WI38 (cell line): ENCODE data around the gene ZNF428.
A peak's percentile ranks its signal among the peaks of the same experiment; 100 is the strongest.

Experiments
- H3K4me3 ChIP-seq: 2 replicates; pipeline ENCODE4 v1.5.1; 2011; ENCODE audit warnings: low read depth, mild to moderate bottlenecking, control low read depth, low read length
- TF ChIP-seq, protein P1 (sequence below): IDR thresholded peaks from 2 replicates; pipeline ENCODE4 v1.5.1; 2012; ENCODE audit warnings: low read depth, mild to moderate bottlenecking, control low read depth, low read length

The ZNF428 gene, protein sequence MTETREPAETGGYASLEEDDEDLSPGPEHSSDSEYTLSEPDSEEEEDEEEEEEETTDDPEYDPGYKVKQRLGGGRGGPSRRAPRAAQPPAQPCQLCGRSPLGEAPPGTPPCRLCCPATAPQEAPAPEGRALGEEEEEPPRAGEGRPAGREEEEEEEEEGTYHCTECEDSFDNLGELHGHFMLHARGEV

DNA sequence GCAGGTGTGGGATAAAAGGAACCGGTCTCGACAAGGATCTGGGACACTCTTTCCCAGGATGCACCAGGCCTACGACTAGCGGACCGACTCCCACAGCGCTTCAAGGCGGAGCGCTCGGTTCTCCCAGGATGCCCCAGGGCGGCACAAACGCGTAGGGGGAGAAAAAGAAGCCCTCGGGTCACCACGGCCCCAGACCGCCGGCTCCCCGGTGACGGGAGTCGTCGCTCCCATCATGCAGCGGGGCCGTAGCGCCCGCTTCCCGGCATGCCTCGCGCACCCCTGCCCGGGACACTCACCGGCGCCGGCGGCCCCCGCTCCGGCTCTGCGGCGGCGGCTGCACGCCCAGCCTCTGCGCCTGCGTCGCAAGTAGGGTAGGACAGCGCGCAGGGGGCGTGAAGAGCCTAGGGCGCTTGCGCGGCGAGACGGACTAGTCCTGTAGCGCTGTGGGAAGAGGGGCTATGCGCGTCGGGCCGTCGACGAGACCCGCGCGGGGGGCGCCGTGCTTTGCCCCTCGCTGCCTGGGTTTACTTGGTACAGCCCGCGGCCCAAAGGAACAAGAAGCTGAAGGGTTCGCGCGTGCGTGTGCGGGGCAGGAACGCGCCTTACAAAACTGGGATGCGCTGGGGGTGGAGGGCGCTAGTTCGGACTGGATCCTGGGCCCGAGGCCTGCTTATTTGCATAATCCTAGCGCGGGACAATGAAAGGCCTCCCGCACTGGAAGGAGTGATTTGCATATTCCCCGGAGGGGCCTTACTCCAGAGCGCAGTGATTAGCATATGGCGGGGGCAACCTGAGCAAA is at the start of gene ZNF428:
Gene ZNF428, minus strand, starts transcription at position 368 of the 799 bp plus-strand sequence. CDS start 5,325 bp downstream, outside the sequence.
- TF ChIP-seq, protein P1, sequence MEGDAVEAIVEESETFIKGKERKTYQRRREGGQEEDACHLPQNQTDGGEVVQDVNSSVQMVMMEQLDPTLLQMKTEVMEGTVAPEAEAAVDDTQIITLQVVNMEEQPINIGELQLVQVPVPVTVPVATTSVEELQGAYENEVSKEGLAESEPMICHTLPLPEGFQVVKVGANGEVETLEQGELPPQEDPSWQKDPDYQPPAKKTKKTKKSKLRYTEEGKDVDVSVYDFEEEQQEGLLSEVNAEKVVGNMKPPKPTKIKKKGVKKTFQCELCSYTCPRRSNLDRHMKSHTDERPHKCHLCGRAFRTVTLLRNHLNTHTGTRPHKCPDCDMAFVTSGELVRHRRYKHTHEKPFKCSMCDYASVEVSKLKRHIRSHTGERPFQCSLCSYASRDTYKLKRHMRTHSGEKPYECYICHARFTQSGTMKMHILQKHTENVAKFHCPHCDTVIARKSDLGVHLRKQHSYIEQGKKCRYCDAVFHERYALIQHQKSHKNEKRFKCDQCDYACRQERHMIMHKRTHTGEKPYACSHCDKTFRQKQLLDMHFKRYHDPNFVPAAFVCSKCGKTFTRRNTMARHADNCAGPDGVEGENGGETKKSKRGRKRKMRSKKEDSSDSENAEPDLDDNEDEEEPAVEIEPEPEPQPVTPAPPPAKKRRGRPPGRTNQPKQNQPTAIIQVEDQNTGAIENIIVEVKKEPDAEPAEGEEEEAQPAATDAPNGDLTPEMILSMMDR: no peak
- peak within 1 kb of the TSS; percentile 79 for H3K4me3 ChIP-seq

- peak overlapping the region; percentile 92 for H3K4me3 ChIP-seq
- TF ChIP-seq, protein P1: no peak
Measured at GRCh38 chr19:43668406-43669109, 49.1 kb upstream of the ZNF428 start.

GRCh38 chr19:43667876-43668405 is 48.5 kb upstream of the ZNF428 start:
- H3K4me3 ChIP-seq: peak overlapping the region; percentile 58
- TF ChIP-seq, protein P1: no peak

- peak overlapping the region; percentile 58 for H3K4me3 ChIP-seq
- TF ChIP-seq, protein P1: no peak
Measured at GRCh38 chr19:43667126-43667875, 47.9 kb upstream of the ZNF428 start.

DNA sequence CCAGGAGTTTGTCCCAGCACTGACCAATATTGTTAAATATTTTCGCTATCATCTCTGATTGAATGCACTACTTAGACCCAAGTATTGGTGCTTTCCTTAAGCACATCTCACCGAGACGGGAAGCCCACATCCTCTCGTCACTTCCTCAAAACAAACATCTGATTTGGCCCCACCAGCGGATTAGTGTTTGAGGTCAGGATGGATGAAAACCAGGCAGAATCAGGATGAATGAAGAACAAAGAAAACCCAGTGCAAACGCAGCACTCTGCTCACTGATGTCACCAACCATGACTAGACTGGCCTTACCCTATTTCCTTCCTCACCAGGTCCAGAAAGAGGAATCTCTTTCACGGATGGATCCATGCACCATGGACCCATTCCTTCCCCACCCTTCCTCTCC is 44.6 kb upstream of the ZNF428 start:
- H3K4me3 ChIP-seq: no peak overlapping the region

DNA sequence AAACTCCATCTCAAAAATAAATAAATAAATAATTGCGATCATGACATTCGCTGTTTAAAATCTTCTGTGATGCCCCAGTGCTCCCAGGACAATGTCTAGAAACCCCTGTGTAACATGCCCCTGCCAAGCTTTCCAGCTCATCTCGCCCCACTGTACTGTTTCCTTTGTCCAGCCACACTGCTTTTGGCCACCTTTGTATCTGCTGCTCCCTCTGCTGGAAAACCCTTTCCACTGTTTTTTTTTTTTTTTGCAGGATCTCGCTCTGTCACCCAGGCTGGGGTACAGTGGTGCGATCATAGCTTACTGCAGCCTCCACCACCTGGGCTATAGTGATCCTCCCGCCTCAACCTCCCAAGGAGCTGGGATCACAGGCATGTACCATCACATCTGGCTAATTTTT is 43.1 kb upstream of the ZNF428 start:
- TF ChIP-seq, protein P1: peak; percentile 22; the same call in 1 of the 2 replicates

More for the DNA sequence above, 44.6 kb upstream of the ZNF428 start:
- TF ChIP-seq, protein P1: no peak

More for the DNA sequence above, 43.1 kb upstream of the ZNF428 start:
- H3K4me3 ChIP-seq: no peak overlapping the region
